ENCODE results near the gene ATG9A. TPM values are rescaled to one million over a fixed set of nuclear protein-coding genes. Genes with fewer than 3 reads are reported as not detected.

Gene ATG9A
- total and polyA plus RNA-seq, 12 donors, result 14.1 to 103 (median 76.4) TPM

DNA sequence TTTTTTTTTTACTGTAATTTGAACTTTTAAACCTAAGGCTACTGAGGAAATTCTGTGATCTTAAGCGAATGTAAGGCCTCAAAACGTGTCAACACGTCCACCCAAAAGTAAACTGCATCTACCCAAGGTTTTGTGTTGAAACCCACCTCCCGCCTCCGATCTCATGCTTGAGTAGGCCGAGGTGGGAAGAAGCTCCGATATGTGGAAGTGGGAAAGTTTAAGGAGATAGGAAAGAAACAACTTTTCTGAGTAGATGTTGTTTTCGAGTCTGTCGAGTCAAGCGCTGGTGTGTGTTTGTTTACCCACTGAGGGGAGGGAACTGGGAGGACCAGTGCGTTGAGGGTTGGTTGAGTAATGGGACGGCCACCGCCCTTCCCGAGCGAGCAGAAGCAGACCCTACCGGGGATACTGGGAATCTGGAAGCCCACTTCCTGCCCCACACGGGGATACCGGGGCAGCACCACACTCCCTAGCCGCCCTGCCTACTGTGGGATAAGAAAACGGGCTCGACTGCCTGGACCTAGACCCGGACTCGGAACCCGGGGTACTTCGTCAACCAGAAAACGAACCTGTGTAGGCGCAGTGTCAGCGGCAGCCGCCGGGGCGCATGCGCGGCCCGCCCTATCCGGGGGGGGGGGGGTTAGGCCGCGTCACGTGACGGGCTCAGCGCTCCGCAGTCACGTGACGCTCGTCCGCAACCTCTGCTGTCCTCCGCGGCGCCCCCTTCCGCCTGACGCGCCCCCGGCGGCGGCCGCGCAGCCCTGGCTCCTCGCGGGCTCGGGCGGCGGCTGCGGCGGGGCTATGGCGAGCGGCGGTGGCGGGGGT lies 51.7 kb downstream of the ATG9A start, which contains the start of gene RETREG2:
Gene RETREG2, plus strand, starts transcription at position 724 of the 825 bp plus-strand sequence. Its CDS starts 78 bp downstream, at position 802.
- Histone ChIP-seq H3K4me3 (peak within 1 kb of the TSS; percentile 42 to 97 (median 92)), H3K4me1 (peaks cover 11 to 58% (median 37%) of the 10 kb centered on the region in 9 donors), H3K27ac (peak within 1 kb of the TSS; percentile 89 to 100 (median 99)), H3K27me3 (no peaks in the 10 kb centered on the region), H3K9me3 (no peaks in the 10 kb centered on the region), H3K36me3 (peaks cover 4 to 63% (median 56%) of the 10 kb centered on the region in 9 donors)
- TF ChIP-seq, protein P1, sequence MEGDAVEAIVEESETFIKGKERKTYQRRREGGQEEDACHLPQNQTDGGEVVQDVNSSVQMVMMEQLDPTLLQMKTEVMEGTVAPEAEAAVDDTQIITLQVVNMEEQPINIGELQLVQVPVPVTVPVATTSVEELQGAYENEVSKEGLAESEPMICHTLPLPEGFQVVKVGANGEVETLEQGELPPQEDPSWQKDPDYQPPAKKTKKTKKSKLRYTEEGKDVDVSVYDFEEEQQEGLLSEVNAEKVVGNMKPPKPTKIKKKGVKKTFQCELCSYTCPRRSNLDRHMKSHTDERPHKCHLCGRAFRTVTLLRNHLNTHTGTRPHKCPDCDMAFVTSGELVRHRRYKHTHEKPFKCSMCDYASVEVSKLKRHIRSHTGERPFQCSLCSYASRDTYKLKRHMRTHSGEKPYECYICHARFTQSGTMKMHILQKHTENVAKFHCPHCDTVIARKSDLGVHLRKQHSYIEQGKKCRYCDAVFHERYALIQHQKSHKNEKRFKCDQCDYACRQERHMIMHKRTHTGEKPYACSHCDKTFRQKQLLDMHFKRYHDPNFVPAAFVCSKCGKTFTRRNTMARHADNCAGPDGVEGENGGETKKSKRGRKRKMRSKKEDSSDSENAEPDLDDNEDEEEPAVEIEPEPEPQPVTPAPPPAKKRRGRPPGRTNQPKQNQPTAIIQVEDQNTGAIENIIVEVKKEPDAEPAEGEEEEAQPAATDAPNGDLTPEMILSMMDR (IDR thresholded peaks at IDR 0.05), result peak in 6 of 9 donors; percentile 25 to 70 (median 38)
- DNase-seq (peak; percentile 86 to 89), ATAC-seq (peak; percentile 77 to 93 (median 84))
- intact Hi-C loops (cut with DNase I), result loop anchor here in 8 of 10 donors (1.0 to 10.0 kb wide), 10 partner anchors 17 to 210 kb away; partner anchors contain the start of genes DNPEP (in 4 of the 8), ZFAND2B (in 4 of the 8), NHEJ1 (in 3 of the 8) and ABCB6 (in 2 of the 8)
- WGBS, 2 donors, result 1% methylated on average over 58 to 67 of the region's 67 CpGs

DNA sequence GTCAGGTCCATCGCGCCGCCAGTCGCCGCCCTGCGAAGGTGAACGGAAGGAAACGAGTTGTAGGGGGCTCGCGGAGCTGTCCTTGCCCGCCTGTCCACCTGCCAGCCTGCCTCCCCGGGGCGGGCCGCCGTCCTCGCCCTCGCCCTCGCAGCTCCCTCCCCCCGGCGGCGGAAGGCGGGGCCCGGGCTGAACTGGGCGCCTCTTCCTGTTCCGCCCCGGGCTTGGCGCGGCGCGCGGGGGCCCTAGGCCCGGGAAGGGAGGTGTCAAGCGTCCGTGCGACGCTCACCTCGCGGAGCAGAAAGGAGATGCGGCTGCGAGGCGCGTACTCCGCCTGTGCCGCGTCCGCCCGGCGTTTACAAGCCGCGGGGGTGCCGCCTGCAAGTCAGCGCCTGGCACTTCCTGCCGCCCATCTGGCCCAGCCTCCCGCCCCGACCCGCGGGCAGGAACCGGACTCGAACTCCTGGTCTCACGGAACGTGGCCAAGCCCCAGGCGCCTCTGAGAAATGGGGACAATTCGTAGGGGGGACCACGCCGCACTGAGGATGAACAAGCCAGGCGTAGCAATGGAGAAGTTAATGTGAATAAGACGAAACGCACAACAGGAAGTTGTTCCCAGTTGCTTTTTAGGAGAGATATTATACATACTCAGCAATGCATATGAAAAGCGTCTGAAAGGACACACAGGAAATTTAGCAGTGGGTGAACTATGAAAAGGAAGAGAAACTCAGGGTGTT lies 52.5 kb downstream of the ATG9A start, which contains the start of gene CNPPD1:
Gene CNPPD1, minus strand, starts transcription at position 108 of the 734 bp plus-strand sequence. Its CDS starts 97 bp downstream, at position 11.
- DNase-seq (peak; percentile 87 to 93), ATAC-seq (peak; percentile 87 to 93 (median 92))
- TF ChIP-seq, protein P1 (IDR thresholded peaks at IDR 0.05), result peak in 1 of 9 donors; percentile 20
- Histone ChIP-seq H3K36me3 (peaks cover 4 to 63% (median 54%) of the 10 kb centered on the region in 9 donors), H3K4me3 (peak within 1 kb of the TSS; percentile 42 to 97 (median 92)), H3K9me3 (no peaks in the 10 kb centered on the region), H3K27me3 (no peaks in the 10 kb centered on the region), H3K4me1 (peaks cover 11 to 51% (median 37%) of the 10 kb centered on the region in 9 donors), H3K27ac (peak within 1 kb of the TSS; percentile 89 to 100 (median 99))
- intact Hi-C loops (cut with DNase I), result loop anchor here in 8 of 10 donors (1.0 to 10.0 kb wide), 9 partner anchors 16 to 210 kb away; partner anchors contain the start of genes DNPEP (in 4 of the 8), ABCB6 (in 3 of the 8), ZFAND2B (in 3 of the 8) and NHEJ1 (in 2 of the 8)
- WGBS, 2 donors, result 0 to 1% methylated on average over 52 to 69 of the region's 69 CpGs

DNA sequence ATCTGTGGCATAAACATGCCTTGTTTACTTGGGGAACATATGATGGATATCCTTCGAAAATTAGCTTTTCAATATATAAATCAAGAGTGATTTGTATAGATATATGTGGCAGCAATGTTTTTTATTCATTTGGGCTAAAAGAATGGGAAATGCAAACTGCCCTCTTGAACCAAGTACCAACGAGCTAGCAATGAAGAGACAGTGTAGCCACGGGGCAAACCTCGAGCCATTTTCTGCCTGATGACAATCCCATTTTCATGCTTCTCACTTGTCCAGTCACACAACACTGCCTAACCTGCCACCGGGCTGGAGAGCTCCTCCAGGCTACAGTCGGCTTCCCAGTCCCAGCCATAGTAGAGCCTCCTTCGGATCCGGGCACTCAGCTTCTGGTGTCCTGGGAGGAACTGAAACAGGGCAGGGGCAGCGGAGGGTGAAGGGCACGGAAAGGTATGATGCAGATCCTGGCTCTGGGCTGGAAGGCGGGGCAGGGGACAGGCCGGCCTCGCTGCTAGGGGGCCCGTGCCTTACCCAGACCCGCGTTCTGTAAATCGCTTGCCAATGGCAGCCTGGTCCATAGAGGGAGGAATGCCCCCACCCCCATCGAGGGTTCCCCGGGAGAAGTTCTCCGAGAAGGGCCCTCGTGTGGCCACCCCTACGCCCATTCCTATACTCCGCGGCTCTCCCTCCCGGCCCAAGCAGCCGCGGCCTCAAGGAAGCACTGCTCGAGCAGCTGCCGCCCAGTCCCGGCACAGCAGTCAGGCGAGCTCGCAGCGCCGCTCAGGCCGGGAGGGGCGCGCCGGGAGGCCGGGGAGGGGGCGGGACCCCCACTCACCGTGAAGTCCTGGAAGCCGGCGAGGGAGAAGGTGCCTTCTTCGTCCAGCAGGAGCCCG lies 53.3 kb downstream of the ATG9A start:
- no peaks in the 10 kb centered on the region for H3K27me3 ChIP-seq
- TF ChIP-seq, protein P1 (IDR thresholded peaks at IDR 0.05), result peak in 5 of 9 donors; percentile 8 to 39 (median 29)
- peak; percentile 26 to 66 (median 38) for ATAC-seq
- H3K4me3 ChIP-seq, result peak overlapping the region; percentile 42 to 97 (median 92)
- H3K27ac ChIP-seq, result peak overlapping the region; percentile 89 to 100 (median 99)
- peak; percentile 48 to 49 for DNase-seq
- H3K36me3 ChIP-seq, result peaks cover 0 to 59% (median 46%) of the 10 kb centered on the region in 9 donors
- peaks cover 11 to 51% (median 43%) of the 10 kb centered on the region in 9 donors for H3K4me1 ChIP-seq
- intact Hi-C loops (cut with DNase I), result loop anchor here in 8 of 10 donors (1.0 to 10.0 kb wide), 8 partner anchors 15 to 211 kb away; partner anchors contain the start of genes DNPEP (in 4 of the 8), ABCB6 (in 3 of the 8), NHEJ1 (in 2 of the 8) and ZFAND2B (in 2 of the 8)
- WGBS, 2 donors, result 2 to 3% methylated on average over 44 to 45 of the region's 45 CpGs
- H3K9me3 ChIP-seq, result no peaks in the 10 kb centered on the region
